Upper lobe of right lung (tissue), 1 donor: ENCODE results near the gene ATPAF2. TPM values are rescaled to one million over a fixed set of nuclear protein-coding genes. Genes with fewer than 3 reads are reported as not detected.

Experiments used
- ATAC-seq: fragments of 200-7000 bp; cut with Tn5 transposase; one replicate; pipeline ENCODE4 v1.9.1; 2020; ENCODE audit warnings: mild to moderate bottlenecking, moderate library complexity
- DNase-seq: peaks from one replicate; pipeline ENCODE4 v3.0.0-alpha.2; 2020
- H3K27ac ChIP-seq: fragments of 200-600 bp; one replicate; pipeline ENCODE4 v1.8.0; 2022
- H3K27me3 ChIP-seq: fragments of 200-600 bp; one replicate; pipeline ENCODE4 v1.8.0; 2022; ENCODE audit warnings: mild to moderate bottlenecking
- H3K36me3 ChIP-seq: fragments of 200-600 bp; one replicate; pipeline ENCODE4 v1.8.0; 2022
- H3K4me1 ChIP-seq: fragments of 200-600 bp; one replicate; pipeline ENCODE4 v1.8.0; 2022
- H3K4me3 ChIP-seq: fragments of 200-600 bp; one replicate; pipeline ENCODE4 v1.8.0; 2022; ENCODE audit warnings: mild to moderate bottlenecking
- H3K9me3 ChIP-seq: fragments of 200-600 bp; one replicate; pipeline ENCODE4 v1.8.0; 2022
- intact Hi-C: fragments of 100-400 bp; cut with DNase I; formaldehyde crosslinking; loops from one replicate; pipeline ENCODE4 v1.11.0; 2022
- total RNA-seq: library from RNA; stranded (reverse); fragmentation: NEBNext Ultra II Directional; extraction: Animal tissue kit (Norgen Biotek cat#: 25700); gene quantifications from one replicate; pipeline ENCODE4 v1.2.1, GENCODE V29; 2021
- TF ChIP-seq, protein P1 (sequence below): fragments of 200-600 bp; IDR thresholded peaks from one replicate; pipeline ENCODE4 v1.8.0; 2022; ENCODE audit warnings: antibody characterized with exemption
- donor health status: DM: no; HTN: yes; CAD: no; lungs with severe emphysema.

Gene ATPAF2
- total RNA-seq, 1 donor from 2014 or later: 26.3 TPM

GRCh38 chr17:18031955-18032354 lies 7.0 kb downstream of the ATPAF2 start:
- Histone ChIP-seq H3K27me3 (no peaks in the 10 kb centered on the region), H3K4me1 (peaks cover 5% of the 10 kb centered on the region), H3K36me3 (peaks cover 6% of the 10 kb centered on the region), H3K9me3 (no peaks in the 10 kb centered on the region), H3K4me3 (no peak overlapping the region), H3K27ac (no peak overlapping the region)
- TF ChIP-seq, protein P1, sequence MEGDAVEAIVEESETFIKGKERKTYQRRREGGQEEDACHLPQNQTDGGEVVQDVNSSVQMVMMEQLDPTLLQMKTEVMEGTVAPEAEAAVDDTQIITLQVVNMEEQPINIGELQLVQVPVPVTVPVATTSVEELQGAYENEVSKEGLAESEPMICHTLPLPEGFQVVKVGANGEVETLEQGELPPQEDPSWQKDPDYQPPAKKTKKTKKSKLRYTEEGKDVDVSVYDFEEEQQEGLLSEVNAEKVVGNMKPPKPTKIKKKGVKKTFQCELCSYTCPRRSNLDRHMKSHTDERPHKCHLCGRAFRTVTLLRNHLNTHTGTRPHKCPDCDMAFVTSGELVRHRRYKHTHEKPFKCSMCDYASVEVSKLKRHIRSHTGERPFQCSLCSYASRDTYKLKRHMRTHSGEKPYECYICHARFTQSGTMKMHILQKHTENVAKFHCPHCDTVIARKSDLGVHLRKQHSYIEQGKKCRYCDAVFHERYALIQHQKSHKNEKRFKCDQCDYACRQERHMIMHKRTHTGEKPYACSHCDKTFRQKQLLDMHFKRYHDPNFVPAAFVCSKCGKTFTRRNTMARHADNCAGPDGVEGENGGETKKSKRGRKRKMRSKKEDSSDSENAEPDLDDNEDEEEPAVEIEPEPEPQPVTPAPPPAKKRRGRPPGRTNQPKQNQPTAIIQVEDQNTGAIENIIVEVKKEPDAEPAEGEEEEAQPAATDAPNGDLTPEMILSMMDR: no peak
- intact Hi-C loops: no loop called here
- ATAC-seq (no peak), DNase-seq (no peak)

GRCh38 chr17:18028952-18029540 lies 9.9 kb downstream of the ATPAF2 start:
- Histone ChIP-seq H3K9me3 (no peaks in the 10 kb centered on the region), H3K4me1 (peaks cover 6% of the 10 kb centered on the region), H3K27ac (no peak overlapping the region), H3K4me3 (no peak overlapping the region), H3K27me3 (no peaks in the 10 kb centered on the region), H3K36me3 (peaks cover 6% of the 10 kb centered on the region)
- intact Hi-C loops: no loop called here
- ATAC-seq (no peak), DNase-seq (no peak)
- TF ChIP-seq, protein P1: no peak

DNA sequence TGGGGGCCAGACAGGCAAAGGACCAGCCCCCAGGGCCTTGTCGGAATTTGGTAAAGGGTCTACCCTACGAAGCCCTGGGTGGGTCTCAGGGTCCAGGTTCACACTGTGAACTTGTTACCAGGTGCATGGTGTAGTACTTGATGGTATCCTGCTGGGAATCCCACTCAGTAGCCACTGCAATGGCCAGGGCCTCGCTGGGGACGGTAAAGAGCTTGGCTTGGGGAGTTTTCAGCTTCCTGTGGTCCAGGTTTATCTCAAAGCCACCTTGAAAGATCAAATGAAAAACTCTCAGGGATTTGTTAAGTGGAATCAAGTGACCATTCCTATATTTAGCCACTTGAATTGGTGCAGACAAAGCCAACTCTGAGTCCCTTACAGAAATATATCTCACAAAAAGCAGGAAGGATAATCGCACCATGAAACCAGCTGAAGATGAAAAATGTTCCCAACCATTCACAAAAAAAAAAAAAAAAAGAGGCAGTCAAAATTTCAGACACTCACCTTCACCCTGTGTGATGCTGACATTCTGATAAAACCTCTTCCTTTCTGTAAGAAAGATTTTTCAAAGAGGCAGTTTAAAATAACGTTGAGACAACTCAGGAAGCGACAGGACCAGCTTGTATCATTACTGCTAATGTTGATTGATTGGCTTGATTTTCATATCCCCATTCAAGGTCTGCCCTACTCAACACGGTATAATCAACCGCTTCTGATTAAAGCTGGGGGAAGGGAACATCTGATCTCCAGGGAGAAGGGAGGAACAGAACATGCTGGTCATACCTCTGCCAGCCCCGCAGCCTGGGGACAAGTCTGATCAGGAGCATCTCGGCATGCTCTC lies 10.6 kb downstream of the ATPAF2 start:
- H3K27ac ChIP-seq: no peak overlapping the region
- TF ChIP-seq, protein P1: no peak
- H3K36me3 ChIP-seq: peaks cover 6% of the 10 kb centered on the region
- no peaks in the 10 kb centered on the region for H3K27me3 ChIP-seq
- DNase-seq (no peak), ATAC-seq (no peak)
- no peaks in the 10 kb centered on the region for H3K9me3 ChIP-seq
- H3K4me3 ChIP-seq: no peak overlapping the region
- intact Hi-C loops: no loop called here
- peaks cover 6% of the 10 kb centered on the region for H3K4me1 ChIP-seq

DNA sequence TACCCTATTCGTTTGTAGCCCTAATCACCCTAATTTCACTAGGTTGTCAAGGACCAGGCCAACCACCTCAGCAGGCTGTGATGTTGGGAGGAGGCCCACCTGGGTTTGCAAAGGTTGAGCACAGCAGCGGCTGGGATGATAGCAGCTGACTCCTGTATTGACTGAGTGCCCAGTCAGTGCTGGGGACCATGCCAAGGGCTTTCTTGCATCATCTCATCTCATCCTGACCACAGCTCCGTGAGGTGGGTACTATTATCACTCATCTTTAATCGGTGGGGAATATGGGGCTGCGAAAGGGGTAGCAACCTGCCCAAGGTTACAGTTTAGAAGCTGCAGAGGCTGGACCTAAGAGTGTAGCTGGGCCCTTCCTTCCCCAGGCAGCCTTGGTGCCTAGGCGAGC lies 11.7 kb downstream of the ATPAF2 start:
- Histone ChIP-seq H3K27me3 (no peaks in the 10 kb centered on the region), H3K4me3 (no peak overlapping the region), H3K36me3 (peaks cover 6% of the 10 kb centered on the region), H3K27ac (no peak overlapping the region), H3K9me3 (no peaks in the 10 kb centered on the region), H3K4me1 (peaks cover 4% of the 10 kb centered on the region)
- ATAC-seq: no peak
- TF ChIP-seq, protein P1: no peak
- DNase-seq: no peak
- intact Hi-C loops: no loop called here

GRCh38 chr17:18025945-18026776 lies 12.8 kb downstream of the ATPAF2 start:
- ATAC-seq: peak; percentile 61
- DNase-seq: no peak
- H3K27me3 ChIP-seq: no peaks in the 10 kb centered on the region
- H3K4me3 ChIP-seq: no peak overlapping the region
- intact Hi-C loops: no loop called here
- H3K4me1 ChIP-seq: peaks cover 4% of the 10 kb centered on the region
- peaks cover 15% of the 10 kb centered on the region for H3K36me3 ChIP-seq
- TF ChIP-seq, protein P1: no peak
- no peak overlapping the region for H3K27ac ChIP-seq
- H3K9me3 ChIP-seq: no peaks in the 10 kb centered on the region
